GM18870 (cell line): ENCODE results near the gene PLA2G6.

Experiments used
- ATAC-seq: cut with Tn5 transposase; IDR thresholded peaks from one replicate; pipeline ENCODE4 v1.9.1; 2021; ENCODE audit warnings: moderate library complexity; ENCODE audit not compliant: unreplicated experiment

The PLA2G6 gene

DNA sequence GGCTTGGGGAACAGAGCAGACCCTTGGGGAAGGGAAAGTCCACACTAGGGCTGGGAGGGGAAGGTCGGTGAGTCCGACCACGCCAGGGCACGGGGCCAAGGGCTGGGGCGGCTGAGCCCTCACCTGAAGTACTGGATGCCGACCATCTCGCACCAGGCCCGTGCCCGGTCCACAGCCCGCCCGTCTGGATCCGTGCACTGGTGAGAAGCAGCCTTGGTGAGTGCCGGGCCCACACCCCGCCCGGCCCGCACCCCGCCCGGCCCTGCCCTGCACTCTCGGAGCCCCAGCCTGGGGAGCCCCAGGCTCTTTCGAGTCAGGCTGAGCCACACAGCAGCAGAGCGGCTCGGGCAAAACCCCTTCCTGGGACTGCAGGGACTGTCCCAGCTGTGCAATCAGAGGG, 69.2 kb downstream of the PLA2G6 start:
- no peak for ATAC-seq

DNA sequence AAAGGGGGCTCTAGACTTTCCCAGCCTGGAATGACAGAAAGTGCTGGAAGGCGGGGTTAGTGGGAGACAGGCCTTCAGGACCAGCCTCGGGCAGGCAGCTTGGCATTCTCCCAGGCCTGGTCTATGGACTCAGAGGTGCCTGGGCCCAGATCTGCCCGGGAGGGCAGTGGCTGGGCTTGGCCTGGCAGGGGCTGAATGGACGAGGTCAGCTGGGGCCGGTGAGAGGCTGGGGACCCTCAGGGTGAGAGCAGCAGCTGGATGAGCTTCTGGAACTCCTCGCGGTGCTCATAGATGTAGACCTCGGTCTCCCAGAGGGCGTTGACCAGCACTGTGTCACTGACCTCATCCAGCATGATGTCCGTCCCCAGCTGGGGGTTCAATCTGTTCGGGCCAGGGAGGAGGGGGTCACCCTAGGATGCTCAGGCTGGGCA, 69.7 kb downstream of the PLA2G6 start:
- ATAC-seq, result no peak

DNA sequence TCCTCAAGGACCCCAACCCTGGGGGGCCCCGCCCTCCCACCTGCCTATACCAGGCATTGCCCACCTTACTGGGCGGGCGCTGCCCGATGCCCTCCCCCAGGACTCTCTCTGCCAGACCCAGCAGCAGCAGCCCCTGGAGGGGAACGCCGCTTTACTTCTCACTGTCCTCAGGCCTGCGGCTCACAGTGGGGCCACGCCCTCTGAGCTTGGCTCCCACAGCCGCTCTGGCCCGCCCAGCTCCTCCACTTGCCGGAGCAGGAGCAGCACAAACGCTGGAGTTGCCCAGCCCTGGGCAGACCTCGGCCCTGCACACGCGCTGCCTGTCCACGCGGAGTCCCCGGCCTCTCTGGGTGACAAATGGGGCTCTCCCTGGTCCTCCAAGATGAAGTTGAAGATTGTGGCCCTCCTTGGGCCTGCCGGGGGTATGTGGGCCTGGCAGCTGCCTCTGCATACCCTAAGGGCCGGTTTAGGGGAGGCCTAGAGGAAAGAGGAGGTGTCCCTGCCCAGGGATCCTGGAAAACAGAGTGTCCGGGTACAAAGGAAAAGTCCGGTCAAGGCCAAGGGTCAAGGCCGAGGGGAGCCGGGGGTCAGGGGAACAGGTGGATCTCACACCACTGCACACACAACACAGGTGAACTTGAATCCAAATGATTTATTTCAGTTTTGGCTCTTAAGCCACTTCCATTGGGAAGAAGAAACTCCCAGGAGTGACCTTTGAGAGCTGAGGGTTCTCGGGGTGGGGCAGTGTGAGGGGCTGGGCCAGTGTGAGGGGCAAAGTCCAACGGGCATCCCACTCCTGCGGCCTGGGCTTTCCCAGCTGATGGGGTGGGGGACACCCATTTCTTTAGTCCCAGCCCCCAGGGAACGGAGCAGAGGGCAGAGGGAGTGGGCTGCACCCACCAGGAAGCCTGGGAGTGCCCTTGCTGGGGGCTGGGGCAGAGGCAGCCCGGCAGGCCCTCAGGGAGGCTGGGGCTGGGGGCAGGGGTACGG, 70.5 kb downstream of the PLA2G6 start:
- no peak for ATAC-seq

DNA sequence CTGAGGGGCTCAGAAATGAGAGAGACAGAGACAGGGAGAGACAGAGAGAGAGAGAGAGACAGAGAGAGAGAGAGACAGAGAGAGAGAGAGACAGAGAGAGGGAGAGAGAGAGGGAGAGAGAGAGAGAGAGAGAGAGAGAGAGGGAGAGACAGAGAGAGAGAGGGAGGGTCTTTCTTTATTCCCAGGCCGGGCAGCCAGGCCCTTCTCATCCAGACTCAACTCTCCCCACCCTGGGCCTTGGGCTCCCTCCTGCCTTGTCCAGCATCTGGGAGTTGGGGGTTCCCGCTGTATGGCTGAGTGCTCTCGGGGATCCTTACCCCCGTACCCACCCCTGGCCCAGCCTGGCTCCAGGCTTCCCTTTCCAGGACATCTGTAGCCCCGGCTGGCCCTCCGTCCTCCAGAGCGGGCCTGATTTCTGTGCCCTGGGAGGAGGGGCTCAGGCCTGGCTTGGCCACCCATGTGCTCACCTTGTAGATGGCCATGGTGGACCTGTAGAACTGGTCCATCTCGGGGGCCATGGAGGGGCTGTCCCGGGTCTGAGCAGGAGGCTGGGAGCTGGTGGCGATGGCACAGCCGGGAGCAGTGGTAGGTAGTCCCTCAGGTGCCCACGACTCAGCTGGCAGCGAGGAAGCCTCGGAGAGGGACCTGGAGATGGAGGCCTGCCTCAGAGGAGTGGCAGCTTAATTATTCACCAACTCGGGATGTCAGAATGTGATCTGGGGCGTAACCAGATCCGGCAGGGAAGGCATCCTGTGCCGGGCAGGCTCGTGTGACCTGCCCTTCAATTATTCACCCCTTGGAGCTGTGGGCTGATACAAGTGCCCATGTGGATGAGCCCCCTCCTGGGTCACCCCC, 71.4 kb downstream of the PLA2G6 start, which contains the start of gene BAIAP2L2:
Gene BAIAP2L2 (minus strand): TSS at position 677 of the 855 bp plus-strand sequence. CDS start 159 bp downstream, at position 518.
- ATAC-seq, result no peak

DNA sequence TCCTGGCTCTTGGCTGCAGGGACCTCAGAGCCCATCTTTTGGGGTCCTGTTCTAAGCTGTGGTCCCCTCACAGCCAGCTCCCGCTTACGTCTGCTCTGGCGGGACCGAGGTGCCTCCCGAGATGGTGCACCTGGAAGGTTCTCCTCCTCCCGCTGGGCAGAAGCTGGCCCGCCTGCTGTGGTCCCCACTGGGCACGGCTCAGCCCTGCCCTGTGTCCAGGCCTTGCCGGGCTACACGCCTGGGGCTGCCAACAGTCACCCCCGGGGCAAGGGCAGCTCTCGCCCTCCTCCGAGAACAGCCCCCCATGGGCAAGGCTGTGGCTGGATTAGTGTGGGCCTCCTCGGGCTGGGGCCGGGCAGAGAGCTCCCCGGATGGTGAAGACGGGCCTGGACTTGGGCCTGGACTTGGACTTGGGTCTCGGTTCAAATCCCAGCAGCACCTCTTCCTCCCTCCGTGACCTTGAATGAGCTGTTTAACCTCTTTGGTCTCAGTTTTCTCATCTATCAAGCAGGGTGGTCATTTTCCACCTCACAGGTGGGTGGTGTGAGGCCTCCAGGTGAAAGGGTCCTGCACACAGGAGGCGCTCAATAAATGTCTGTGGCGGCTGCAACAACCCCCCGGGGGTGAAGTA, 72.1 kb downstream of the PLA2G6 start:
- ATAC-seq, result no peak

DNA sequence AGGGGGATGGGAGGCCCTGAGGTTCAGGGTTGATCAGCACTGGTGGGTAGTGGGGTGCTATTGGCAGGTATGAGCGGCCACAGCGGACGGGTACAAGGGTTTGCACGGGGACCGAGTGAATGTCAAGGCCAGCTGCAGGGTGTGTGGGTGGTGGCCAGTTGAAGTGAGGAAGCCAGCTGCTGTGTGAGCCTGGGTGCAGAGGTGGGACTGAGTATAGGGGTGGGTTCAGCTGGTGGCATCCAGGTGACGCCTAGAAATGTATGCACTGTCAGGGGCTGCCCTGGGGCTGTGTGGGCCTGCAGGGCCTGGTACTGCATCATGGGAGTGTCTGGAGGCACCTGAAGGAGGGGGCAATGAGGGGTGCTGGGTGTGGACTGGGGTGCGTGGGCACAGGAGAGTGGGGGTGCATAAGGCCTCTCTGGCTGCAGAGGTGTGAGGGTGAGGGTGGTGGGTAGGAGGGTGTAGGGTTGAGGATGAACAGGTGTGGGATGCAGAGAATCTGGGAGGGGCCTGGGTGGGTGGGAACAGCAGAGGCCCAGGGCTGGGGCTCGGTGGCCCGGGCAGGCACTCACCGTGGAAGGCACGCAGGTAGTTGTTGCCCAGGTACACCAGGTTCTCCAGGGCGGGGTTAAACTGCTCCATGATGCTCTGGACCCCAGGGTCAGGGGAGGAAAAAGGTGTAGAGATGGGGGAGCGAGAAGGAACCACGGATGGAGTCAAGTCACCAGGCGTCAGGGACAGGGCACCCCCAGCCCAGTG, 72.9 kb downstream of the PLA2G6 start:
- no peak for ATAC-seq

DNA sequence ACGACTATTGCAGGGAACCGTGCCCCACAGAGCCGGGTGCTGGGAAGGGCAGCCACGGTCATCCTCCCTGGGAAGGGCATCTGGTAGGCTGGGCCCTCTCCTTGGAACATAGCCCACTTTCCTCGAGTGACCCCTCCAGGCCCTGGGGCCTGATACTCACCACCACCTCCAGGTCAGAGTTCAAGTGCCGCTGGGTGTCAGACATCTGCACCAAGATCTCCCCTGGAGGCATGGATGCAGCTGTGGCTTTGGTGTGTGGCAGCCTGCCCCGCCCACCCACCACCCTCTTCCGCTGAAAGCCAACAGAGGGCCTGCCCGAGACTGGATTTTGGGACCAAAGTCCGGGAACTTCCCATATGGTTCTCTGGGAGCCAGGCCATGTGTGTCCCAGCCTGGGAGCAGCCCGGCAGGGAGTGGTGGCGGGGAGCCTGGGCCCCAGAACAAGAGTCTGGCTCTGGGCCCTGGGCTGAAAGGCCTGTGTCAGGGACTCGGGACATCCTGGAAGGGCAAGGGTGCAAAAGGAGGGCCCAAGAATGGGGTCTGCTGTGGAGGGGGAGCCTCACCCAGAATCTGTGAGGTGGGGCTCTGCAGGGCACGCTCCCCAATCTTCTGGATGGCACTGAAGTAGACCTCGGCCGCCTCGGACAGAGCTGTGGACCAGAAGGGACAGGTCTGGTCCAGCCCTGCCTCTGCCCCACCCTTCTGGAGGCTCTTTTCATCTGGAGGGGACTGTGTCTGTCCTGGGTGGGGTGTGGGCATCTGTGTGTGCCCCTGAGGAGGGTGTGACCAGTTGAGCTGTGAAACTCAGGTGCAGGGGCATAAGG, 73.7 kb downstream of the PLA2G6 start:
- ATAC-seq, result no peak

DNA sequence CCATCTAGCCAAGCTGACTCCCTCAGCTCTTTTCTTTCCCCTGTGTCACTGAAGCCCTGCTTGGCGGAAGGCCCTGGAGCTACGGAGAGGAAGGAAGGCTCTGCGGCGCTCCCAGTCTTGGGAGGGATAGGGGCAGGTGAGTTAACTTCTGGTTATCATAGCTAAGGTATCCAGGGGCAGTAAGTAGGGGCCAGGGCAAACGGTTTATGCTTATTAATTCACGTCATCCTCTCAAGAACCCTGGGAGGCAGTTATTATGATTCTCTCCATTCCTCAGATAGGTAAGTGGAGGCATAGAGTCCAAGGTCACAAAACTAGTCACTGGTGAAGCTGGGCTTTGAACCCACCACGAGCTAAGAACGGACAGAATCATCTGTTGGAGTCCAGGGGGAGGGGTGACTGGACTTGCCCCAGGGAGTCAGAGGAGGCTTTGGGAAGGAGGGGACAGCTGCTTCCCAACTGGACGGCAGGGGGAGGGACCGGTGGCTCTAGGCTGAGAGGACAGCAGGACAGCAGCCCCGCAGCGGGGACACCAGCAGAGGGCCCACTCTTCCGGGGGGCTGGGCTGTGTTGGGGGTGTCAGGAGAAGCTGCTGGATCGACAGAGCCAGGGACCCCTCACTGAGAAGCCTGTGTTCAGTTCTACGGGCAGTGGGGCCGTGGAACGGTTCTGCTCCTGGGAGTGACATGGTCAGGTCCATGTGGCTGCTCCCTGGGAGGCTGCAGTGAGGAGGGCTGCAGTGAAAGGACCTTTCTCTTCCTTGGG, 74.6 kb downstream of the PLA2G6 start:
- ATAC-seq, result no peak

DNA sequence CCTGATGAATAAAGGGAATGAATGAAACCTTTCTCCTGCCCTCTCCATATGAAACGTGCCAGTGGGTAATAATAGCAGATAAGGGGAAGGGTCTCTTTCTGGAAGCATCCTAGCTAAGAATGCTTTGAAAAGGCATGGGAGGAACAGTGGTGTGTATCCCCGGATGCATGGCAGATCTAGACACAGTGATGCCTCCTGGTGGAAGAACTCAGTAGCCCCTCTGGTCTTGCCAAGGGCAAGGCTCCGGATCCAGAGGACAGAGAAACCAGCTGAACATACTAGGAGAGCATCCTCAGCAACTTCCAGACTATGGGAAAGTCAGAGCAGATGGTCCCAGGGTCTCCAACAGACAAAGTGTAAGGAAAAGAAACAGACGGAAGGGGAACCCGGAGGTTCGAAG, 77.5 kb downstream of the PLA2G6 start:
- no peak for ATAC-seq

DNA sequence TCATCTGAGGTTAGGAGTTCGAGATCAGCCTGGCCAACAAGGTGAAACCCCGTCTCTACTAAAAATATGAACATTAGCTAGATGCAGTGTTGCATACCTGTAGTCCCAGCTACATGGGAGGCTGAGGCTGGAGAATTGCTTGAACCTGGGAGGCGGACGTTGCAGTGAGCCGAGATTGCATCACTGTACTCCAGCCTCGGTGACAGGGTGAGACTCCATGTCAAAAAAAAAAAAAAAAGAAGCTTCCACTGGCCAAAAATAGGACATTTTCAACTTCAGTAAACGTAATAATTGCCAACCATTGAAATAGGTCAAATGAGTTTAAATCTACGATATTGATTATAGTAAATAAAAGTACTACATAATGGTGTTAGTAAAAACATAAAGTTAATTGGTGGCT, 78.0 kb downstream of the PLA2G6 start:
- ATAC-seq, result no peak

DNA sequence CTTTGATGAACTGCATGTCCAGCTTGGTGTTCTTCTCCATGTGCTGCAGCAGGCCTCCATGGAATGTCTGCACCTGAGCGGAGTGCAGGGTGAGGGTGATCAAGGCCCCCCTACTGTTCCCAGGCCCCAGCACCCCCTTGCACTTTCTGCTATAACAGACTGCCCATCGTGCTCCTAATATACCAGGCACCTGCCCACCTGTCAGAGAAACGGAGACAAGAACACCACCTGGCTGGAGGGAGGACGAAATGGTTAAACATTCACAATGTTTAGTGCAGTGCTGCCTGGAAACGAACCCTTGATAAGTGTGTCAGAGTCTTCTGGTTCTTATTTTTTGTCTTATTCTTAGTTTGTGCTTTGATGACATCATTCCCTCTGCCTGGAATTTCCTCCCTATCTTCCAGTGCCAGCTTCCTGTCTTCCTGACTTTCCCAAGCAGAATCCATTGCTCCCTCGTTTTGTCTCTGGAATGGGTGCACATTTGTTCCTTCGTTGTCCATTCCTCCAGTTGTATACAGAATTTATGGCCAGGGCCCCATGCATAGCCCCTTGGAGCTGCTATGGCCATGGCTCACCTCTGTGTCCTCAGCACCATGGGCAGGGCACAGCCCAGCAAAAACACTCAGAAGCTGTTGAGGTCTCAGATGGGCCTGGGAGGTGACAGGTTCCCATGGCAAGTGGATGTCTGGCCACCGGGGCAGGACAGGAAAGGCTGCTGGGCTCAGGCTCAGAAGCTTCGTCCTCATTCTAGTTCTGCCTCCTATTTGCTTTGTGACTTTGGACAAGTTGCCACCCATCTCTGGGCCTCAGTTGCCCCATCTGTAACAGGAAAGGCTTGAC, 83.0 kb downstream of the PLA2G6 start:
- no peak for ATAC-seq

DNA sequence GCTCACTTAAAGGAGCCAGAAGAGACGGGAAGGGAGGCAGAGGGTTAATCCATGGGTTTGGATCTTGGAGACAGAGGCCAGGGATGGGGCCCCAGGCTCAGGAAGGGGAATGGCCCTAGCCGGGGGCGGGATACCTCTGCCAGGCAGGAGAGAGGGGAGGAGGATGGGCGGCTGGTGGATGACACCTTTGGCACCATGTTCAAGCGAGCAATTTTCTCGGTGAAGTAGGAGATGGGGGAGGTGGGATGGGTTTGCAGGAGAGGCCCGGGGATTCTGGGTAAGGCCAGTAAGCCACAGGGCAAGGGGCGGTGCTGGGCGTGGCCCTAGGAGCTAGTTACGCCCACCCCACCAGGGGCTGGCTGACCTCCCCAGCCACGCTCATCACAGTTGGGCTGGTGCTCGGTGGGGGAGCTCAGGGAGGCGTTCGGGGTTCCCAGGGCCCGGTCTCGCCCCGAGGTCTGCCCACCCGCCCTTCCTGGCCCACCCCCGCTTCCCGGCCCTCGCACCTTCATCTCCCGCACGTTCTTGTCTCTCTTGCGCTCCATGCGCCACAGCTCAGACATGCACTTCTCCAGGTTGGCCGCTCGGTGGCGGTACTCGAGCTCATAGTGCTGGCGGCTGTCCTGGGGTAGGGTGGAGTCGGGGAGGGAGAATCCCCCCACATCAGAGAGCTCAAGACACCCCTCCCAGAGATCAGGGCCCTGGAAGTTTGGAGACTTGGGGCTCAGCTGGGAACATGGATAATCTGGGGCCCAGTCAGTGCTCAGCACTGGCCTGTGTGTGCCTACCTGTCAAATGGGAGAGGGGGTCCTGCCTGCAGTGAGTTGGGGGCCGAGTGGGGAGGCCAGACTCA, 83.8 kb downstream of the PLA2G6 start:
- ATAC-seq, result no peak

DNA sequence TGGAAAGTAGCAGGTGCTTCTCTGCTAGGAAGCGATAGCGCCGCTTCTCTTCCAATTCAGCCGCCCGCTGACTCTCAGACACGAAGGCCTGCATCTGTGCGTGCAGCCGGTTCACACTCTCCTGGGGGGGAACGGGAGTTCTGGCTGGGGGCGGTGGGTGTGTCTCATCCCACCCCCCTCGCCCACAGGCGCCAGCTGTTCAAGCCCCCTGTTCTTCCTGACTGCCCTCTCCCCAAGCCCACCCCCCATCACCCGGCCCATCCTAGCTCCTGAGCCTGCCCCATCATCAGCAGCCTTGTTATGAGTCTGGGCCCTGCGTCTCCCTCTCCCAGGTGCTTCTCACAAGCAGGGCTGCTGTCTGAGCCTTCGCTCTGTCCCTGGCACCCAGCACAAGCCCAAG, 84.6 kb downstream of the PLA2G6 start:
- ATAC-seq, result no peak

DNA sequence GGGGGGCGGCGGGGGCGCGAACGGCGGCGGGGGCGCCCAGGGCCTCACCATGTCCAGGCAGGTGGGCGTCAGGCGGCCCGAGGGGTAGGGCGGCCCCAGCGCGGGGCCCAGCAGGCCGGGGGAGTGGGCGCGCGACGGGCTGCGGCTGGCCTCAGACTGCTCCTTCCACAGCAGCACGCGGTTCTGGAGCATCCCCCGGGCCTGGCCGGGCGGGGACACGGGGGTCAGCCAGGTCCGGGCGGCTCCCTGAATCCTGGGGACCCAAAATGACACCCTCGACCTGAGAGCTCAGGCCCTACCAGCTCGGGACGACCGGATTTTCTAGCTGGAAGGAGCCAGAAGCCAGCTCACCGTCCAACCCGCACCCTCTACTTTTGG, 92.2 kb downstream of the PLA2G6 start:
- no peak for ATAC-seq

DNA sequence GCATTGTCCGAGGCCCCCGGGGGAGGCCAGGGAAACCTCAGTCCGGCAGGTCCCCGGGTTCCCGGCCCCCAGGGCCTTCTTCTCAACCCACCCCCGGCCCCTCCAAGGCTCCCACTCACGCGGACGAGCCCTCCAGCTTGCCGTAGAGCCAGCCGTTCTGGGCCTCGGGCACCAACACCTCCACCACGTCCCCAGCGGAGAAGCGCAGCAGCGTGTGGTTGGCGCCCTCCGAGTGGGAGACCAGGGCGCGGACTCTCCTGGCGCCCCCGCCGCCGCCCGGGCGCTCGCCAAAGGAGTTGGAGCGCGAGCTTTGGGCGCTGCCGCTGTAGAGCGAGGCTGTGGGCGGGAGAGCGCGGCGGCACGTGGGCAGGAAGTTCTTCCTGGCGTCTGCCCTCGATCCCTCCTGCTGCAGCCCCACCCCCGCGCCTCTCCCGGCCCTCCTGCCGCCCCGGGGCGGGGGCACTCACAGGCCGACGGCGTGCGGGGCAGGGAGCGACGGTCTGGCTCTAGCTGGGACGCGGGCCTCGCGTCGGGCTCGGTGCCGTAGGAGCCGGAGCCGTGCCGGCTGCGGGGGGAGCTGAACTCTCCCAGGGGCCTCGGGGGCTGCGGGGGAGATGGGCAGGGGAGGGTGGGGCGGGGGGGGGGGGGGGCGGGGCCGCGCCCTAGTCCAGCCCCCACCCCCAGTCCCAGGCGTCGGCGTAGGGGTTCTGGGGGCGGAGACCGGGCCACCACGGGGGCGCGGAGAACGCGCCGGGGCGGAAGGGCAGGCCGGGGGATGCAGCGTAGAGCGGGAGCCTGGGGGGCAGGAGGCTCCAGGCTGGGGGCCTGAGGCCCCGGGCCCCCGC, 92.8 kb downstream of the PLA2G6 start:
- ATAC-seq, result no peak

DNA sequence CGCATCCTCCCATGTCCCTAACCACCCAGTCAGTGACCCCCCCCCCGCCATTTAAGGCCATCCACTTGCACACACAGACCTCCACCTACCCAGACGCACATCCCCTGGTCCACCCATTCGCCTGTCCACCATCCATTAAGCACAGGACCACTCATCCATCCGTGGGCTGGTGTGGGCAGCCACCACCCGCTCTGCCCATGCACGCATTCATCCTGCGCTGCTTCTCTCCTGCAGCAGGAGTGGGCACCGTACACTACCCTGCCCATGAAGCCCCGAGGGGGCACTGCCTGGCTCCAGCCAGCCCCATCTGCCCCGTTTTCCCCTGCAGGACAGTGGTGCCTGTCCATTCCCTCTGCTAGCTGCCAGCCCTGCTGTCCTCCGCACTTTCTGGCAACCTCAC, 93.8 kb downstream of the PLA2G6 start:
- ATAC-seq, result no peak
